Fibroblast of lung (primary cell): ENCODE measurements around the gene KIZ. TPM values are rescaled to one million over a fixed set of nuclear protein-coding genes. Genes with fewer than 3 reads are reported as not detected.
A peak's percentile ranks its signal among the peaks of the same experiment; 100 is the strongest.

ENCODE experiments used
- DNase-seq, 2 donors: peaks; one replicate each; pipeline versions ENCODE4 v3.0.0 to v3.0.0-alpha.2; 2010; ENCODE audit warnings: low read depth in 2 of 2
- H2AFZ ChIP-seq: 2 replicates; pipeline ENCODE4 v1.5.1; 2012; ENCODE audit warnings: low read length, control low read depth, inconsistent platforms
- H3K27ac ChIP-seq: 2 replicates; pipeline ENCODE4 v1.5.1; 2011; ENCODE audit warnings: low read length, control low read depth; ENCODE audit not compliant: insufficient read depth
- H3K27me3 ChIP-seq: 2 replicates; pipeline ENCODE4 v1.5.1; 2011; ENCODE audit warnings: mild to moderate bottlenecking, low read length; ENCODE audit not compliant: control insufficient read depth, insufficient read depth
- H3K36me3 ChIP-seq: 2 replicates; pipeline ENCODE4 v1.5.1; 2011; ENCODE audit warnings: low read length; ENCODE audit not compliant: control insufficient read depth, insufficient read depth
- H3K4me1 ChIP-seq: 2 replicates; pipeline ENCODE4 v1.5.1; 2011; ENCODE audit warnings: low read length; ENCODE audit not compliant: control insufficient read depth, insufficient read depth; ENCODE audit errors: extremely low read depth
- H3K4me2 ChIP-seq: 2 replicates; pipeline ENCODE4 v1.5.1; 2011; ENCODE audit warnings: low read length, control low read depth; ENCODE audit not compliant: insufficient read depth; ENCODE audit errors: extremely low read depth
- H3K4me3 ChIP-seq, 4 experiments: fragments of 200-600 bp in 1 of 4; sonication (generic) in 1 of 4; replicated peaks in 1 of 4; 2 replicates each; pipeline ENCODE4 v1.5.1; 2011 to 2016; ENCODE audit warnings: low read length in 4 of 4, low read depth in 3 of 4, mild to moderate bottlenecking in 3 of 4, control low read depth in 2 of 4, inconsistent platforms in 1 of 4, mixed read lengths in 1 of 4; ENCODE audit not compliant: insufficient read depth in 1 of 4; ENCODE audit errors: control extremely low read depth in 1 of 4
- H3K79me2 ChIP-seq: 2 replicates; pipeline ENCODE4 v1.5.1; 2012; ENCODE audit warnings: mild to moderate bottlenecking, low read length, inconsistent platforms; ENCODE audit not compliant: control insufficient read depth, insufficient read depth
- H3K9ac ChIP-seq: 2 replicates; pipeline ENCODE4 v1.5.1; 2011; ENCODE audit warnings: mild to moderate bottlenecking, low read length, control low read depth; ENCODE audit not compliant: insufficient read depth
- H3K9me3 ChIP-seq: 2 replicates; pipeline ENCODE4 v1.5.1; 2012; ENCODE audit warnings: low read depth, low read length; ENCODE audit not compliant: control insufficient read depth, insufficient read depth
- H4K20me1 ChIP-seq: 2 replicates; pipeline ENCODE4 v1.5.1; 2011; ENCODE audit warnings: low read length; ENCODE audit not compliant: control insufficient read depth, insufficient read depth; ENCODE audit errors: extremely low read depth
- EZH2 ChIP-seq: IDR thresholded peaks from 2 replicates; pipeline ENCODE4 v1.5.1; 2012; ENCODE audit warnings: low read length, control low read depth, mild to moderate bottlenecking; ENCODE audit errors: missing control alignments
- polyA plus RNA-seq, 2 donors: library from polyadenylated mRNA; depleted of rRNA in 1 of 2; stranded (reverse) in 1 of 2; unstranded in 1 of 2; fragments of >200 nt; gene quantifications; 2 replicates each; pipeline ENCODE4 v1.2.1, GENCODE V29; 2011 to 2012; ENCODE audit warnings: missing spikeins in 1 of 2
- total RNA-seq: library from RNA; depleted of rRNA; stranded (reverse); fragments of >200 nt; gene quantifications from 2 replicates; pipeline ENCODE4 v1.2.1, GENCODE V29; 2014
- TF ChIP-seq, protein P1 (sequence below), 2 donors: IDR thresholded peaks in 1 of 2; conservative IDR thresholded peaks in 1 of 2; 1 replicate in 1 of 2; 2 replicates in 1 of 2; pipeline ENCODE4 v1.5.1; 2011 to 2012; ENCODE audit warnings: low read length in 2 of 2, control low read depth in 1 of 2, inconsistent platforms in 1 of 2, low read depth in 1 of 2, mild to moderate bottlenecking in 1 of 2

The KIZ gene
- total and polyA plus RNA-seq, 2 donors (not counting 1 experiment from before 2014, with no cell fraction given), result 11.5 to 23.5 TPM

GRCh38 chr20:21083825-21084325 is 42.0 kb upstream of the KIZ start:
- H3K9me3 ChIP-seq, result no peaks in the 10 kb centered on the region
- H3K36me3 ChIP-seq, result no peaks in the 10 kb centered on the region
- no peak overlapping the region for H3K27ac ChIP-seq
- no peak overlapping the region for H3K4me3 ChIP-seq
- no peaks in the 10 kb centered on the region for H3K27me3 ChIP-seq
- no peak overlapping the region for H3K4me2 ChIP-seq
- TF ChIP-seq EZH2, result no peak
- TF ChIP-seq, protein P1, sequence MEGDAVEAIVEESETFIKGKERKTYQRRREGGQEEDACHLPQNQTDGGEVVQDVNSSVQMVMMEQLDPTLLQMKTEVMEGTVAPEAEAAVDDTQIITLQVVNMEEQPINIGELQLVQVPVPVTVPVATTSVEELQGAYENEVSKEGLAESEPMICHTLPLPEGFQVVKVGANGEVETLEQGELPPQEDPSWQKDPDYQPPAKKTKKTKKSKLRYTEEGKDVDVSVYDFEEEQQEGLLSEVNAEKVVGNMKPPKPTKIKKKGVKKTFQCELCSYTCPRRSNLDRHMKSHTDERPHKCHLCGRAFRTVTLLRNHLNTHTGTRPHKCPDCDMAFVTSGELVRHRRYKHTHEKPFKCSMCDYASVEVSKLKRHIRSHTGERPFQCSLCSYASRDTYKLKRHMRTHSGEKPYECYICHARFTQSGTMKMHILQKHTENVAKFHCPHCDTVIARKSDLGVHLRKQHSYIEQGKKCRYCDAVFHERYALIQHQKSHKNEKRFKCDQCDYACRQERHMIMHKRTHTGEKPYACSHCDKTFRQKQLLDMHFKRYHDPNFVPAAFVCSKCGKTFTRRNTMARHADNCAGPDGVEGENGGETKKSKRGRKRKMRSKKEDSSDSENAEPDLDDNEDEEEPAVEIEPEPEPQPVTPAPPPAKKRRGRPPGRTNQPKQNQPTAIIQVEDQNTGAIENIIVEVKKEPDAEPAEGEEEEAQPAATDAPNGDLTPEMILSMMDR (conservative IDR thresholded peaks at IDR 0.05 in 1 of 2, IDR thresholded peaks at IDR 0.05 in 1 of 2; ENCODE audit: low read depth in 1 of 2, low read length in 2 of 2), result no peak
- H3K79me2 ChIP-seq, result no peaks in the 10 kb centered on the region
- H3K9ac ChIP-seq, result no peak overlapping the region
- H2AFZ ChIP-seq, result no peak overlapping the region
- DNase-seq, result no peak
- no peaks in the 10 kb centered on the region for H4K20me1 ChIP-seq
- H3K4me1 ChIP-seq, result no peaks in the 10 kb centered on the region

DNA sequence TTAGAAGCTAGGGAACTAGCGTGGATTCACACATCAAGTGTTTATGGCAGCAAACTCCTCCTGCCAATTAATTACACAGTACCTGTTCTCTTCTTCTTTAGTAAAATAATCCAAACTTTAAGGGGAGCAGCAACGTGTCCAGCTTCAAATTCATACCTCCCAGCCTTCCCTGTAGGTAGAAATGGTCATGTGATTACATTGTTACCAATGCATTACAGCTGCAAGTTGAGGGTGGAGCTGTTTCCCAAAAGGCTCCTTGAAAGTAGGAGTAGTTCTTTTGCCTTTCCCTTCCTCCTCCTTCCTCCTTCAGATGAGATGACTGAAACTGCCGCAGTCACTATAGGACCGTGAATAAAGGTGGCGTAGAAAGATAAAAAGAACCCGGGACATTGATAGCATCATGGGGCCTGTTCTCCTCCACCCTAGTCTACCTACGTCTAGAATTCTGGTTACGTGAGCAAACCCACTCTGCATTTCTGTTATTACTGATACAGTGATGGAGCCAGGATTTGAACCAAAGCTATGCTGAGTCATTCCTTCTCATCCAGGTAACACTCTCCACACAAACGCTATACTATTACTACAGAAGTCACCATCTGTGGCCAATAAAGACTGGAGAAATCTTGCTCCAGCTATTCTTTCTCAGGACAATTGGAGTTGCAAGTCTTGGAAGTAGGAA is 37.9 kb upstream of the KIZ start:
- H3K9me3 ChIP-seq, result no peaks in the 10 kb centered on the region
- H3K27me3 ChIP-seq, result peaks cover 9% of the 10 kb centered on the region
- no peaks in the 10 kb centered on the region for H4K20me1 ChIP-seq
- no peak overlapping the region for H3K4me3 ChIP-seq
- H3K9ac ChIP-seq, result no peak overlapping the region
- no peak overlapping the region for H3K4me2 ChIP-seq
- H3K79me2 ChIP-seq, result no peaks in the 10 kb centered on the region
- no peak overlapping the region for H2AFZ ChIP-seq
- TF ChIP-seq, protein P1 (conservative IDR thresholded peaks at IDR 0.05 in 1 of 2, IDR thresholded peaks at IDR 0.05 in 1 of 2; ENCODE audit: low read depth in 1 of 2, low read length in 2 of 2), result no peak
- TF ChIP-seq EZH2, result no peak
- H3K4me1 ChIP-seq, result no peaks in the 10 kb centered on the region
- no peak for DNase-seq
- H3K27ac ChIP-seq, result no peak overlapping the region
- no peaks in the 10 kb centered on the region for H3K36me3 ChIP-seq

DNA sequence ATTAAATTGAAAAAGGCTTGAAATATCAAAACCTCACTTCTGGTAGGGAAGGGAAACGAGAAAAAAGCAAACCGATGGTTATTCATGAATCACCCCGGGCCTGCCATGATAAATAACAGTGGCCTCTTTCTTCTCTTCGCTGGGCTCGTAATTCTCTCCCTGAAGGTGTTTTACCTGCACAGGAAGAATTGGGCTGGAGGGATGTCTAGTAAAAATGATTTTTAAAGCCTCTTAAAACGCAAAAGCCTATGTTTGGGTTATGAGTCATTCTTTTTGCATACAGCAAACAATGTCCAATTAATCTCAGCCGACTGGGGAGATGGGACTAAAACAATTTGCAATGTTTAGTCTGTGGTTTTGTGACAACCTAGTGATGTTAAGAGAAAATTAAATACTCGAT is 36.5 kb upstream of the KIZ start:
- Histone ChIP-seq H3K27ac (no peak overlapping the region), H3K79me2 (no peaks in the 10 kb centered on the region), H3K4me3 (no peak overlapping the region), H3K36me3 (no peaks in the 10 kb centered on the region), H3K27me3 (peaks cover 9% of the 10 kb centered on the region), H4K20me1 (no peaks in the 10 kb centered on the region), H3K4me1 (no peaks in the 10 kb centered on the region), H3K9me3 (no peaks in the 10 kb centered on the region), H3K9ac (no peak overlapping the region), H3K4me2 (no peak overlapping the region), H2AFZ (no peak overlapping the region)
- DNase-seq, result peak in 1 of 2 donors; percentile 11
- TF ChIP-seq EZH2, result no peak
- TF ChIP-seq, protein P1 (conservative IDR thresholded peaks at IDR 0.05 in 1 of 2, IDR thresholded peaks at IDR 0.05 in 1 of 2; ENCODE audit: low read depth in 1 of 2, low read length in 2 of 2), result no peak
